ENCODE data around the gene LRMDA. TPM values are rescaled to one million over a fixed set of nuclear protein-coding genes. Genes with fewer than 3 reads are reported as not detected.

The LRMDA gene
- total and polyA plus RNA-seq, 2 of the 13 experiments (the other 11 are each of a cell fraction or from before 2014, with no cell fraction given) = 13.4 to 22.0 TPM

DNA sequence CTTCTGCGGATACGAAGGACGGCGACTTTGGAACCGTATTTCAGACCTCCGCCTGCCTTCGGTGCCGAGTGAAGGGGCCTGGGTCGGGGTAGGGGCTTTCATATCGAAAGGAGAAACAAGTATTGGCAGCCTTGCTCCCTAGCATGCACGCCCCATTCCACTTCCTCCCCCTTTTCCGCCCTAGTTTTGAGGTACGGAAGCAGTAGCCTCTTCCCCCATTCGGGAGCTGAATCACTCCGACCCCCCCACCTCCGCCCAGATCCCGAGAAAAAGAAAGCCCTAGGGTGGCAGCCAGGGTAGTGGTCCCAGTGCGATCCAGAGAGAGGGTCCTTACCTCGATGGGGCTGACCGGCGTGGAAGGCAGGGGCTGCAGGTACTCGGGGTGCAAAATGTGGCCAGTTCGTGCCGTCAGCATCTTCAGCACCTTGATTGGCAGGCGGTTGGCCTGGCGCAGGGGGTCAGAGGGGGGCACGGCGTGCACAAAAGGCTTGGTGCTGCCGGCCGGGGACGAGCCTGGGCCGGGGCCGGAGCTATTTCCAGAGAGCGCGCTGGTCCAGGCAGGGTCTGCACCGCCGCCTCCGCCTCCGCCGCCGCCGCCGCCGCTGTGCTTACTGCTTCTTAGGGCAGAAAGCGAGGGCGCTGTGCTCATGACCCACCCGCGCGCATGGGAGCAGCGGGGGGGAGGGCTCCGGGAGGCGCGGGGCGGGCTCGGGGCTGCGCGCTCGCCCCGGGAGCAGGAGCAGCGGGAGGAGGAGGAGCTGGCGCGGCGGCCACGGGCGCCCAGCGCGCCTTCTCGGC, 30.5 kb upstream of the LRMDA start (continued):
- TF ChIP-seq BATF2 (CRISPR knock-in tag; IDR thresholded peaks at IDR 0.05) = no peak
- TF ChIP-seq U2AF2 (IDR thresholded peaks at IDR 0.05; ENCODE audit: low read depth, low read length) = no peak
- no peak for TF ChIP-seq NFAT5 (CRISPR knock-in tag; IDR thresholded peaks at IDR 0.05)
- no peak for TF ChIP-seq ZFYVE20 (CRISPR knock-in tag; IDR thresholded peaks at IDR 0.05; ENCODE audit: borderline replicate concordance, low read depth)
- TF ChIP-seq KAT2B (IDR thresholded peaks at IDR 0.05; ENCODE audit: borderline replicate concordance, low read depth, low read length) = no peak
- TF ChIP-seq ZSCAN31 (CRISPR knock-in tag; IDR thresholded peaks at IDR 0.05; ENCODE audit: low read depth) = no peak
- TF ChIP-seq ZNF430 (CRISPR knock-in tag; IDR thresholded peaks at IDR 0.05) = no peak
- TF ChIP-seq ZNF557 (CRISPR knock-in tag; IDR thresholded peaks at IDR 0.05) = no peak
- no peak for TF ChIP-seq THAP11 (CRISPR knock-in tag; IDR thresholded peaks at IDR 0.05)
- no peak for TF ChIP-seq ZNF569 (CRISPR knock-in tag; IDR thresholded peaks at IDR 0.05; ENCODE audit: borderline replicate concordance)
- no peak for TF ChIP-seq ZFP37 (CRISPR knock-in tag; IDR thresholded peaks at IDR 0.05; ENCODE audit: borderline replicate concordance)
- no peak for TF ChIP-seq ZNF790 (CRISPR knock-in tag; IDR thresholded peaks at IDR 0.05; ENCODE audit: borderline replicate concordance)
- TF ChIP-seq, protein P1, sequence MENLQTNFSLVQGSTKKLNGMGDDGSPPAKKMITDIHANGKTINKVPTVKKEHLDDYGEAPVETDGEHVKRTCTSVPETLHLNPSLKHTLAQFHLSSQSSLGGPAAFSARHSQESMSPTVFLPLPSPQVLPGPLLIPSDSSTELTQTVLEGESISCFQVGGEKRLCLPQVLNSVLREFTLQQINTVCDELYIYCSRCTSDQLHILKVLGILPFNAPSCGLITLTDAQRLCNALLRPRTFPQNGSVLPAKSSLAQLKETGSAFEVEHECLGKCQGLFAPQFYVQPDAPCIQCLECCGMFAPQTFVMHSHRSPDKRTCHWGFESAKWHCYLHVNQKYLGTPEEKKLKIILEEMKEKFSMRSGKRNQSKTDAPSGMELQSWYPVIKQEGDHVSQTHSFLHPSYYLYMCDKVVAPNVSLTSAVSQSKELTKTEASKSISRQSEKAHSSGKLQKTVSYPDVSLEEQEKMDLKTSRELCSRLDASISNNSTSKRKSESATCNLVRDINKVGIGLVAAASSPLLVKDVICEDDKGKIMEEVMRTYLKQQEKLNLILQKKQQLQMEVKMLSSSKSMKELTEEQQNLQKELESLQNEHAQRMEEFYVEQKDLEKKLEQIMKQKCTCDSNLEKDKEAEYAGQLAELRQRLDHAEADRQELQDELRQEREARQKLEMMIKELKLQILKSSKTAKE (CRISPR knock-in tag; IDR thresholded peaks at IDR 0.05; ENCODE audit: borderline replicate concordance) = no peak
- TF ChIP-seq, protein P2, sequence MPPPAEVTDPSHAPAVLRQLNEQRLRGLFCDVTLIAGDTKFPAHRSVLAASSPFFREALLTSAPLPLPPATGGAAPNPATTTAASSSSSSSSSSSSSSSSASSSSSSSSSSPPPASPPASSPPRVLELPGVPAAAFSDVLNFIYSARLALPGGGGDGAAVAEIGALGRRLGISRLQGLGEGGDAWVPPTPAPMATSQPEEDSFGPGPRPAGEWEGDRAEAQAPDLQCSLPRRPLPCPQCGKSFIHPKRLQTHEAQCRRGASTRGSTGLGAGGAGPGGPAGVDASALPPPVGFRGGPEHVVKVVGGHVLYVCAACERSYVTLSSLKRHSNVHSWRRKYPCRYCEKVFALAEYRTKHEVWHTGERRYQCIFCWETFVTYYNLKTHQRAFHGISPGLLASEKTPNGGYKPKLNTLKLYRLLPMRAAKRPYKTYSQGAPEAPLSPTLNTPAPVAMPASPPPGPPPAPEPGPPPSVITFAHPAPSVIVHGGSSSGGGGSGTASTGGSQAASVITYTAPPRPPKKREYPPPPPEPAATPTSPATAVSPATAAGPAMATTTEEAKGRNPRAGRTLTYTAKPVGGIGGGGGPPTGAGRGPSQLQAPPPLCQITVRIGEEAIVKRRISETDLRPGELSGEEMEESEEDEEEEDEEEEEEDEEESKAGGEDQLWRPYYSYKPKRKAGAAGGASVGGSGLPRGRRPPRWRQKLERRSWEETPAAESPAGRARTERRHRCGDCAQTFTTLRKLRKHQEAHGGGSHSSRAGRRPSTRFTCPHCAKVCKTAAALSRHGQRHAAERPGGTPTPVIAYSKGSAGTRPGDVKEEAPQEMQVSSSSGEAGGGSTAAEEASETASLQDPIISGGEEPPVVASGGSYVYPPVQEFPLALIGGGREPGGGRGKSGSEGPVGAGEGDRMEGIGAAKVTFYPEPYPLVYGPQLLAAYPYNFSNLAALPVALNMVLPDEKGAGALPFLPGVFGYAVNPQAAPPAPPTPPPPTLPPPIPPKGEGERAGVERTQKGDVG (CRISPR knock-in tag; IDR thresholded peaks at IDR 0.05; ENCODE audit: borderline replicate concordance) = no peak
- no peak for TF ChIP-seq ZIK1 (CRISPR knock-in tag; IDR thresholded peaks at IDR 0.05; ENCODE audit: borderline replicate concordance, low read depth)
- no peak for TF ChIP-seq DNMT3B (CRISPR knock-in tag; conservative IDR thresholded peaks at IDR 0.05)
- no peak for TF ChIP-seq ZNF335 (CRISPR knock-in tag; IDR thresholded peaks at IDR 0.05)

Measured in HepG2 (cell line).